Lower lobe of right lung (tissue), 2 donors: ENCODE measurements around the gene PCYOX1L. TPM values are rescaled to one million over a fixed set of nuclear protein-coding genes. Genes with fewer than 3 reads are reported as not detected.

Experiments
- ATAC-seq, 2 donors: fragments of 200-7000 bp; cut with Tn5 transposase; one replicate each; pipeline ENCODE4 v1.9.1; 2020 to 2022; ENCODE audit warnings: mild to moderate bottlenecking in 2 of 2, moderate library complexity in 2 of 2
- DNase-seq: peaks from one replicate; pipeline ENCODE4 v3.0.0-alpha.2; 2020
- H3K27ac ChIP-seq: fragments of 200-600 bp; one replicate; pipeline ENCODE4 v1.8.0; 2022
- H3K27me3 ChIP-seq: fragments of 200-600 bp; one replicate; pipeline ENCODE4 v1.8.0; 2022; ENCODE audit warnings: low read depth
- H3K36me3 ChIP-seq: fragments of 200-600 bp; one replicate; pipeline ENCODE4 v1.8.0; 2022; ENCODE audit warnings: mild to moderate bottlenecking
- H3K4me1 ChIP-seq: fragments of 200-600 bp; one replicate; pipeline ENCODE4 v1.8.0; 2022
- H3K4me3 ChIP-seq: fragments of 200-600 bp; one replicate; pipeline ENCODE4 v1.8.0; 2022; ENCODE audit warnings: mild to moderate bottlenecking
- H3K9me3 ChIP-seq: fragments of 200-600 bp; one replicate; pipeline ENCODE4 v1.8.0; 2022
- CTCF ChIP-seq: fragments of 200-600 bp; IDR thresholded peaks from one replicate; pipeline ENCODE4 v1.8.0; 2022; ENCODE audit warnings: antibody characterized with exemption, mild to moderate bottlenecking
- intact Hi-C: fragments of 100-400 bp; cut with DNase I; formaldehyde crosslinking; loops from one replicate; pipeline ENCODE4 v1.11.0; 2022
- total RNA-seq: library from RNA; stranded (reverse); fragmentation: NEBNext Ultra II Directional; extraction: Animal tissue kit (Norgen Biotek cat#: 25700); gene quantifications from one replicate; pipeline ENCODE4 v1.2.1, GENCODE V29; 2021
- donor health status: DM: no; HTN: yes; CAD: no; lungs with severe emphysema.

PCYOX1L gene
- total RNA-seq, 1 donor from 2014 or later: 5.9 TPM

- no peak for DNase-seq
- no peaks in the 10 kb centered on the region for H3K27me3 ChIP-seq
- TF ChIP-seq CTCF: no peak
- intact Hi-C loops: no loop called here
- H3K9me3 ChIP-seq: no peaks in the 10 kb centered on the region
- H3K4me1 ChIP-seq: peaks cover 63% of the 10 kb centered on the region
- peak in 1 of 2 donors; percentile 7 for ATAC-seq
- H3K36me3 ChIP-seq: no peaks in the 10 kb centered on the region
- no peak overlapping the region for H3K4me3 ChIP-seq
- peak overlapping the region; percentile 53 for H3K27ac ChIP-seq
These were observed 25.6 kb downstream of the PCYOX1L start for GRCh38 chr5:149383399-149383798.

GRCh38 chr5:149386166-149386565, 28.3 kb downstream of the PCYOX1L start:
- Histone ChIP-seq H3K36me3 (no peaks in the 10 kb centered on the region), H3K27me3 (no peaks in the 10 kb centered on the region), H3K9me3 (no peaks in the 10 kb centered on the region), H3K4me3 (no peak overlapping the region), H3K4me1 (peaks cover 59% of the 10 kb centered on the region), H3K27ac (peak overlapping the region; percentile 65)
- no peak for DNase-seq
- intact Hi-C loops: no loop called here
- TF ChIP-seq CTCF: no peak
- no peak for ATAC-seq

- Histone ChIP-seq H3K27me3 (no peaks in the 10 kb centered on the region), H3K27ac (peak overlapping the region; percentile 65), H3K4me3 (no peak overlapping the region), H3K4me1 (peaks cover 49% of the 10 kb centered on the region), H3K9me3 (no peaks in the 10 kb centered on the region), H3K36me3 (no peaks in the 10 kb centered on the region)
- ATAC-seq (no peak), DNase-seq (no peak)
- TF ChIP-seq CTCF: no peak
- intact Hi-C loops: no loop called here
These were observed 29.3 kb downstream of the PCYOX1L start for GRCh38 chr5:149387081-149387631.

- H3K4me3 ChIP-seq: no peak overlapping the region
- H3K27me3 ChIP-seq: no peaks in the 10 kb centered on the region
- peaks cover 41% of the 10 kb centered on the region for H3K4me1 ChIP-seq
- H3K9me3 ChIP-seq: no peaks in the 10 kb centered on the region
- no peaks in the 10 kb centered on the region for H3K36me3 ChIP-seq
- no peak for TF ChIP-seq CTCF
- ATAC-seq (no peak), DNase-seq (no peak)
- intact Hi-C loops: no loop called here
- H3K27ac ChIP-seq: peak overlapping the region; percentile 65
These were observed 30.1 kb downstream of the PCYOX1L start for GRCh38 chr5:149387982-149388381.

- no peaks in the 10 kb centered on the region for H3K36me3 ChIP-seq
- no peak for DNase-seq
- H3K9me3 ChIP-seq: no peaks in the 10 kb centered on the region
- no peak overlapping the region for H3K4me3 ChIP-seq
- intact Hi-C loops: no loop called here
- H3K4me1 ChIP-seq: peaks cover 34% of the 10 kb centered on the region
- H3K27me3 ChIP-seq: no peaks in the 10 kb centered on the region
- no peak for ATAC-seq
- TF ChIP-seq CTCF: no peak
- no peak overlapping the region for H3K27ac ChIP-seq
These were observed 30.8 kb downstream of the PCYOX1L start for GRCh38 chr5:149388498-149389190.
